ENCODE results near the gene ASCC2. TPM values are rescaled to one million over a fixed set of nuclear protein-coding genes. Genes with fewer than 3 reads are reported as not detected.
"Not testable (repeated sequence)": the region's sequence is repeated elsewhere in the genome, so short reads cannot be mapped to it uniquely, and the experiment has no call there.

The ASCC2 gene
- total RNA-seq, 1 donor from 2014 or later, result 46.9 TPM

GRCh38 chr22:29758068-29758622, 79.9 kb downstream of the ASCC2 start:
- DNase-seq (ENCODE audit: low spot score) (no peak), ATAC-seq (no peak)

DNA sequence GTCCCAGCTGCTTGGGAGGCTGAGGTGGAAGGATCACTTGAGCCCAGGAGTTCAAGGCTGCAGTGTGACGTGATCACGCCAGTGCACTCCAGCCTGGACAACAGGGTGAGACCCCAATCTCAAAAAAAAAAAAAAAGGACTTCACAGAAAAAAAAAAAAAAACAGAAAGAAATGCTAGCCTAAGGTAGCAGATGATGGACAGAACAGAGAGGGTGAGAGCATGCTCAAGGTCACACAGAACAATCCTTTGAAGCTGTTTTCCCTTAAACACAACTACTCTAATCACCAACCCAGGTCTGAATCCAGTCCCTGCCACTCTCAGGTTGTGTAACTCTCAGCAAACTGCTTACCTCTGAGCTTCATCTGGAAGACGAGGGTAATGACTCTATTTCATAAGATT, 81.0 kb downstream of the ASCC2 start:
- ATAC-seq (peak; percentile 6), DNase-seq (ENCODE audit: low spot score) (no peak)

GRCh38 chr22:29756341-29756740, 81.7 kb downstream of the ASCC2 start:
- DNase-seq (ENCODE audit: low spot score) (no peak), ATAC-seq (no peak)

GRCh38 chr22:29755889-29756288, 82.2 kb downstream of the ASCC2 start:
- ATAC-seq (peak; percentile 33), DNase-seq (ENCODE audit: low spot score) (no peak)

DNA sequence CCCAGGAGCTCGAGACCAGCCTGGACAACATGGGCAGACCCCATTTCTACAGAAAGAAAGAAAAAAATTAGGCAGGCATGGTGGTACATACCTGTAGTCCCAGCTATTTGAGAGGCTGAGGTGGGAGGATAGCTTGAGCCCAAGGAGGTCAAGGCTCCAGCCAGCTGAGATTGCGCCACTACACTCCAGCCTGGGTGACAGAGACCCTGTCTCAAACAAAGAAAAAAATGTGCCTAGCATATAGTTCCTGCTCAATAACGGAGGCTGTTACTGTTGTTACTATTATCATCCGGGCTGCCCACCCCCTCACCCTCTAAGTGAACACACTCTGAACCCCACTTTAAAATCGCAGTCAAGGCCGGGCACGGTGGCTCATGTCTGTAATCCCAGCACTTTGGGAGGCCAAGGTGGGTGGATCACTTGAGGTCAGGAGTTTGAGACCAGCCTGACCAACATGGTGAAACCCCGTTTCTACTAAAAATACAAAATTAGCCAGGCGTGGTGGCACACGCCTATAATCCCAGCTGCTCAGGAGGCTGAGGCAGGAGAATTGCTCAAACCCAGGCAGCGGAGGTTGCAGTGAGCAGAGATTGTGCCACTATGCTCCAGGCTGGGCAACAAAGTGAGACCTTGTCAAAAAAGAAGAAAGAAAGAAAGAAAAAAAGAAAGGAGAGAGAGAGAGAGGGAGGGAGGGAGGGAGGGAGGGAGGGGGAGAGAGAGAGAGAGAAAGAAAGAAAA, 83.2 kb downstream of the ASCC2 start:
- not testable (repeated sequence) for ATAC-seq; DNase-seq (ENCODE audit: low spot score)

GRCh38 chr22:29753808-29754657, 84.0 kb downstream of the ASCC2 start:
- DNase-seq (ENCODE audit: low spot score), result peak; percentile 89
- peak; percentile 86 for ATAC-seq

DNA sequence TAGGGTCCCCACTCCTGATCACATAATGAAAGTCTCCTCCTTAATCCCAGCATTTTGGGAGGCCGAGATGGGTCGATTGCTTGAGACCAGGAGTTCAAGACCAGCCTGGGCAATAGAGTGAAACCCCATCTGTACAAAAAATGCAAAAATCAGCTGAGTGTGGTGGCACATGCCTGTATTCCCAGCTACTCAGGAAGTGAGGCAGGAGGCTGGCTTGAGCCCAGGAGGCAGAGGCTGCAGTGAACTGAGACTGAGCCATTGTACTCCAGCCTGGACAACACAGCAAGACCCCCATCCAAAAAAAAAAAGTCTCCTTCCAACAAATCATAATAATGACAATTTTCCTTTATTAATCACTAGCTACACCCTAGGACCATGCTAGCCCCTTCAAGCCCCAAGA, 86.4 kb downstream of the ASCC2 start:
- DNase-seq (ENCODE audit: low spot score) (no peak), ATAC-seq (no peak)

DNA sequence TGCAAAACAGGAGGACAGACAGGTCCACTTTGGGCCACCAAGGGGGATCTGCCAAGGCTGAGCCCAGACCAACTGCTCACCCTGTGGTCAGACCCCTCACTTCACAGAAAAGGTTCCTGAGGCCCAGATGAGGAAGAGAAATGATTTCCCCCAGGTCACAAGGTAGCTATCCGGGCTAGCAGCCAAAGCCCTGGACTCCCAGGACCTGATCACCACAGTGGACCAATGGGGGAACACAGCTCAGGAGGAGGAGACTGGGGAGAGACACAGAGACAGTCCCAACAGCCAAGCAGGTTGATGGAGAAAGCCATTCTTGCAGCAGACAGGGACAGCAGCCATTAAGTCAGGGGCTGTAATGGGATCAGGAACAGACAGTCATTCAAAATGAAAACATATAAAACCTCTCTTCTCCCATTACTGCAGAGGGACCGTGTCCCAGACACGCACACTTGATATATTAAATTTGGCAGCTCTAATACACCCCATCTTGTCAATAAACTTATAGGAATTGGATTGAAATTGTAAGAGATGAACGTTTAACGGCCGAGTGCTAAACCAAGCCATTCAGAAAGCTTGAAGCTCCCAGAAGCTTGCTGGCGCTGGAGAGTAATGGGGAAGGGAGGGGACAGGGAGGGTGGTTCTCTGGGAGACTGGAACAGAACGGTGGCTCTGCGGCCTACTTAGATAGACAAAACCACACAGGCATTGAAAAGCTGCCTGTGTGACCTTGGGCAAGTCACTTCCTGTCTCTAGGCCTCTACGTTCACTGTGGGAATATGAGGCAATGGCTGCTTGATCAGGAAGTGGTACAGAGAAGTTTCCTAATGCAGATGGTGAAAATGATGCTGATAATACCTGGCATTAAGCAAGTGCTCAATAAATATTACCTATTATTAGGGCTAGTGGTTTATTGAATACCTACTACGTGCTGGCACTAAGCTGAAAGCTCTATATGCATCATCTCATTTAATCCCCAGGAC, 87.2 kb downstream of the ASCC2 start:
- DNase-seq (ENCODE audit: low spot score) (peak; percentile 84), ATAC-seq (peak; percentile 87)

- DNase-seq (ENCODE audit: low spot score) (no peak), ATAC-seq (no peak)
Measured at GRCh38 chr22:29750029-29750428, 88.0 kb downstream of the ASCC2 start.

DNA sequence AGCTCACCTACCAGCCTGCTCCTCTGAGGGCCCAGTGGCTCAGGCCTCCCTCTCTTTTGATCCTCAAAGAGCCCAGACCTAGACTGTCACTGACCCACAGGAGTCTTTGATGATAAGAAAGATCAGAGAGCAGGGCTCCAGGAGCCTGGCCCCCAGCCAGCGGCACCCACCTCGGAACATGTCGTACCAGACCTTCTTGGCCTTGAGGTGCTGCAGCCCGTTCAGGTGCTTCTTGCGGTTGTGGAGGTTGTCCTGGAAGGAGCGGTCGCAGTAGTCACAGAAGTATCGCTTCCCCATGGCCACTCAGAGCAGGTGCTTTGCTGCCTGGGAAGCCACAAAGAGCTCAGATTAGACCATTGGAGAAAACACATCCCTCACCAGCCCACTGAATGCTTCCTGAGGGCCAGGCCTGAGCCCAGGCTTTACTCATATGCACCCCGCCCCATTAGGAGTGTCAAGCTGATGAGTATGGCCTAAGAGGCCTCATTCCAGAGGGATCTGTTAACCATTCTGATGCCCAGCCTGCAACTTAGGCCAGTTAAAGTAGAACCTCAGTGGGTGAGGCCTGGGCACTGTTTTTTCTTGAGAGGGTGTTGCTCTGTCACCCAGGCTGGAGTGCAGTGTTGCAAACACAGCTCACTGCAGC, 89.7 kb downstream of the ASCC2 start:
- ATAC-seq, result no peak
- no peak for DNase-seq (ENCODE audit: low spot score)

GRCh38 chr22:29747832-29748231, 90.2 kb downstream of the ASCC2 start:
- ATAC-seq (no peak), DNase-seq (ENCODE audit: low spot score) (no peak)

DNA sequence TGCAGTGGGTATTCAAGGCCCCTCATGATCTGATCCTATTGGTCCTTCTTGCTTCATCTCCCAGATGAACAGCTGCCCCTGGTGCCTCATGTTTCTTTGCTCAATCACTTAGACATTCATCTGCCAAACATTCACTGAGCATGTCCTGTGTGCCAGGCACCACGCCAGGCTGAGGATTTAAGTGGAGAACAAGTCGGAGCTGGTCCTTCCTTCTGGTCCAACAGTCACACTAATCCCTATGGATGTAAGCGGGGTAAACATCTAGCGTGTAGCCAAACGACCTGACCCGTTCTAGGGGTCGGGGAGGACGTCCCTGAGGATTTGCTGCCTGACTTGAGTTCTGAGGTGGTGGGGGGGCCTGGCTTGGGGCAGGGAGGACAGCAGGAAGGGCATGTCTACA, 93.2 kb downstream of the ASCC2 start:
- DNase-seq (ENCODE audit: low spot score), result no peak
- ATAC-seq, result peak; percentile 62

GRCh38 chr22:29742326-29742725, 95.7 kb downstream of the ASCC2 start:
- ATAC-seq, result no peak

DNA sequence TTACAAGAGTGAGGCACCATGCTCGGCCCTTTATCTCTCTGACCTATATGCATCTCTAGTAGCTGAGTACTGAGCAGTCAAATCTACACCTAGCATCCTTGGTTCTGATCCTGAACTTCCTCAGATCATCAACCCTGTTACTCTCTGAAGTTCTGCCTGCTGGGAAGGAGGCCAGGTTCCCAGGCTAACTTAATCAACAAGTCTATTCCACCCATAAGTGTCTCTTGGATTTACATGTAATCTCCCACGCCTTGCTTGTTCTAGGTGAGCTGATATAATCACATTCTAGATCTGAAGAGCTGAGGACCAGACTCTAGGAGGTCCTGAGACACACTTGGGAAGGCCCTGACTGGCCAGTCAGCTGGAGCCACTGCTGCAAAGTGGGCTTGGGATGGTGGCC, 96.1 kb downstream of the ASCC2 start:
- no peak for DNase-seq (ENCODE audit: low spot score)
- no peak for ATAC-seq

More at GRCh38 chr22:29742326-29742725, 95.7 kb downstream of the ASCC2 start:
- no peak for DNase-seq (ENCODE audit: low spot score)

GRCh38 chr22:29740216-29740615, 97.9 kb downstream of the ASCC2 start:
- ATAC-seq, result no peak

GRCh38 chr22:29739346-29739875, 98.7 kb downstream of the ASCC2 start:
- ATAC-seq, result no peak
- no peak for DNase-seq (ENCODE audit: low spot score)

More at GRCh38 chr22:29740216-29740615, 97.9 kb downstream of the ASCC2 start:
- DNase-seq (ENCODE audit: low spot score), result no peak
